Urinary bladder (tissue), 4 donors: ENCODE data around the gene INTS14. TPM values are rescaled to one million over a fixed set of nuclear protein-coding genes. Genes with fewer than 3 reads are reported as not detected.
"Not testable (repeated sequence)": the region's sequence is repeated elsewhere in the genome, so short reads cannot be mapped to it uniquely, and the experiment has no call there.

Source experiments
- DNase-seq: peaks from one replicate; pipeline ENCODE4 v3.0.0-alpha.2; 2015; ENCODE audit errors: extremely low spot score
- H3K27ac ChIP-seq: one replicate; pipeline ENCODE4 v1.5.1; 2013; ENCODE audit warnings: low read depth, mild to moderate bottlenecking, moderate library complexity
- H3K36me3 ChIP-seq: one replicate; pipeline ENCODE4 v1.6.1; 2013; ENCODE audit warnings: mild to moderate bottlenecking, moderate library complexity; ENCODE audit not compliant: insufficient read depth
- H3K4me1 ChIP-seq: one replicate; pipeline ENCODE4 v1.6.1; 2013; ENCODE audit warnings: mild to moderate bottlenecking, moderate library complexity; ENCODE audit not compliant: insufficient read depth
- H3K4me3 ChIP-seq: one replicate; pipeline ENCODE4 v1.5.1; 2013; ENCODE audit warnings: low read depth, low read length
- WGBS: extraction: QIAGEN DNeasy Blood & Tissue Kit; methylation state at CpG from one replicate; pipeline ENCODE4 v1.1.7; 2013; 5-methylcytosine and 5-hydroxymethylcytosine counted together
- polyA plus RNA-seq: library from polyadenylated mRNA; stranded (reverse); fragments of 200-250 nt; gene quantifications from one replicate; pipeline ENCODE4 v1.2.3, GENCODE V29; 2013
- total RNA-seq: library from RNA; depleted of rRNA; stranded (reverse); fragments of >200 nt; gene quantifications from one replicate; pipeline ENCODE4 v1.2.3, GENCODE V29; 2014
- donor health status: healthy with polysubstance abuse.
- donor health status: healthy.

The INTS14 gene
- total and polyA plus RNA-seq, 2 donors: 24.1 to 48.5 TPM

DNA sequence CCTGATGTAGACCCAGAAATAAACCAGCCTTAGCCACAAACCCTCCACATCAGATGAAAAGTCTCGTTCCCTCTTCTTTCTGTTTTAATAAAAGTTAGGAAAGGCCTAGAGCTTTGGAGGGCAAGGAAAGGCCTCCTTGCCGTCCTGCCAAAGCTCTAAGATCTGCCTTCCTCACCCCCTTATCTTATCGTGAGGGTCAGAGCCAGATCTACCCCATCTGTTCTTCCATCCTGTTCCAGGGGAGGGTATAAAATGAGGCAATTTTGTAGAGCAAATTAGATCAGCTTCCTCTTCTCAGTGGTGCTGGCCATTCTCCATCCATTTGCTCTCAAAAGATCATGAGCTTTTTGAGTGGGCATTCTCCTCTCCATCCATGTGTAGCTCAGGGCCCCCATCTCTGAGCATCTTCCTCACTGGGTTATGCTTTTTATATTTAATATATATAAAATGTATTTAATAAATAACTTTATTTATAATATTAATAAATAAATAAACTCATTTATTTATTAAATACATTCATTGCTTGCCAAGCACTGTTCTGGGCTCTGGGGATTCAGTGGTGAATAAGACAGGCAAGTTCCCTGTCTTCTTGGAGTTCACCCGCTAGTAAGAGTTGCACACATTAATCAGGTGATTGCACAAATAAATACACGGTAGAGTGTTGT is 8.8 kb upstream of the INTS14 start:
- Histone ChIP-seq H3K4me1 (no peaks in the 10 kb centered on the region), H3K36me3 (no peaks in the 10 kb centered on the region), H3K27ac (no peak overlapping the region), H3K4me3 (no peak overlapping the region)
- WGBS: 65% methylated on average over 5 of the region's 5 CpGs
- DNase-seq: no peak

DNA sequence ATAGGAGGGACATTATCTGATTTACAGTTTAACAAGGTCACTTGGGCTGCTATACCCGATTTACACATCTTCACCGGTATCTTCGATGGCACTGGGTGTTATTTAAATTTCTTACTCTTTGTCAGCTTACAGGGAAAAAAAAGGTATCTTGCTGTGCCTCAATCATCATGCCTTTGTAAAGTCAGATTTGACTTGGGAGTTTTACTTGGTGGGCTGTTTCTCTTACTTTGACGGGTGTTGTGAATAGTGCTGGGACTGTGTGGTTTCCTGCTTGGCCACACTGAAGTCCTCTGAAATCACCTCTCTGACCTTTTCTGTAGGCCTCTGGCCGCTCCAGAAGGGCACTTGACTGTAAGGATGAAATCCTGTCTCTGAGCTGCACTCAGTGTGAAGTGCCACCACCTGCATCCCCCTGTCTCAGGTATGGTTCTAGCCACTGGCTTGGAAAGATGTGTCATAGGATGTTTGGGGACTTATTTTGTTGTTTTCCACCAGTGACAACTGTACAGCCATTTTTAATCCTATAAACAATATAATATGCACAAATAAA is 7.7 kb upstream of the INTS14 start:
- Histone ChIP-seq H3K36me3 (no peaks in the 10 kb centered on the region), H3K4me3 (no peak overlapping the region), H3K4me1 (no peaks in the 10 kb centered on the region), H3K27ac (no peak overlapping the region)
- 62% methylated on average over 5 of the region's 5 CpGs for WGBS
- no peak for DNase-seq

DNA sequence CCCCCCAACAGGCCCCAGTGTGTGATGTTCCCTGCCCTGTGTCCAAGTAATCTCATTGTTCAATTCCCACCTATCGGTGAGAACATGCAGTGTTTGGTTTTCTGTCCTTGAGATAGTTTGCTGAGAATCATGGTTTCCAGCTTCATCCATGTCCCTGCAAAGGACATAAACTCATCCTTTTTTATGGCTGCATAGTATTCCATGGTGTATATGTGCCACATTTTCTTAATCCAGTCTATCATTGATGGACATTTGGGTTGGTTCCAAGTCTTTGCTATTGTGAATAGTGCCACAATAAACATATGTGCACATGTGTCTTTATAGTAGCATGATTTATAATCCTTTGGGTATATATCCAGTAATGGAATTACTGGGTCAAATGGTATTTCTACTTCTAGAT is 5.0 kb upstream of the INTS14 start:
- DNase-seq, H3K4me1 ChIP-seq, H3K27ac ChIP-seq, H3K36me3 ChIP-seq, H3K4me3 ChIP-seq: not testable (repeated sequence)
- WGBS: 100% methylated on average over 1 of the region's 1 CpG

DNA sequence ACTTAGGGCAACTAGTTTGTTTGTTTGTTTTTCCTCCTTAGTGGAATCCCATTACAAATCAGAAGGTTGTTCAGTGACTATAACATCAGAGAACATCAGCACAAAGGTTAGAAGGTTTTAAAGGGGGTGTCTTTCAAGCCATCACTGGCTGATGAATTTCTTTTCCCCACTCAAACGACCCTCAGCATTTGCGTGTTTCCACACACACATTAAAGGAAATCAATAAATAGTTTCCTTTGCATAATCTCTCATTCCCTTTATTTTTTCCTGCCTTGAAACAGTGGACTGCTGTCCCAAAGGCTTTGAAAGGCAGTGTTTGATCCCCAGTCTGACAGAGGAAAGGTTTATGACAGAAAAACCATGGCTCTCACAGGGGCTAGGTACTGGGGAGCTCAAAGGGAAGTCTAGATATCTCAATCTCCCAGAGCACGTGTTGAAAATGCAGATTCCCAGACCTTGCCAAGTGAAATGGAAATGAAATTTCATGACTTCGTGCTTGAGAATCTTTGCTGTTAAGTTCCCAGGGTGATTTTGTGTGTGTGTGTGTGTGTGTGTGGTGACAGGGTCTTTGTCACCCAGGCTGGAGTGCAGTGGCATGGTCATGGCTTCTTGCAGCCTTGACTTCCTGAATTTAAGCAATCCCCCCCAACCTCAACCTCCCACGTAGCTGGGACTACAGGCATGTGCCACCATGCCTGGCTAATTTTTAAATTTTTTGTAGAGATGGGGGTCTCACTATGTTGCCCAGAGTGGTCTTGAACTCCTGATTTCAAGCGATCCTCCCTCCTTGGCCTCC is 2.2 kb upstream of the INTS14 start:
- no peaks in the 10 kb centered on the region for H3K36me3 ChIP-seq

DNA sequence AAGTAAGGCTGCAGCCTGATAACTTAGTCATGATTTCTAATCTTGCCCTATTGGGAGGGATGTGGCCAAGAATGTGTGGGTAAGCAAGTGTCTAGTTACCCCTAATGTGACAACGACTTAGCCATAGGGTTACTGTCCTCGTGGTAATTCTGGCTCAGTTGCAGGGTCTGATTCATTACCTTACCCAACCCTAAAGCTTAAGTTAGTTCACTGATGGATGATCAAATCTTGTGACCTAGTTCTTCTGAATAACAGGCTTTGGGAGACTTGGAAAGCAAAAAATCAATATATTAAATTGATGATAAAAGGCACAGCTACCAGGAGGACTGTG is 1.6 kb upstream of the INTS14 start:
- Histone ChIP-seq H3K4me1 (no peaks in the 10 kb centered on the region), H3K4me3 (no peak overlapping the region), H3K36me3 (no peaks in the 10 kb centered on the region), H3K27ac (no peak overlapping the region)
- DNase-seq: no peak
- WGBS: 65% methylated on average over 2 of the region's 2 CpGs

More for the DNA sequence above, 2.2 kb upstream of the INTS14 start:
- no peak for DNase-seq
- Histone ChIP-seq H3K4me1 (no peaks in the 10 kb centered on the region), H3K27ac (no peak overlapping the region), H3K4me3 (no peak overlapping the region)
- 75% methylated on average over 6 of the region's 6 CpGs for WGBS

DNA sequence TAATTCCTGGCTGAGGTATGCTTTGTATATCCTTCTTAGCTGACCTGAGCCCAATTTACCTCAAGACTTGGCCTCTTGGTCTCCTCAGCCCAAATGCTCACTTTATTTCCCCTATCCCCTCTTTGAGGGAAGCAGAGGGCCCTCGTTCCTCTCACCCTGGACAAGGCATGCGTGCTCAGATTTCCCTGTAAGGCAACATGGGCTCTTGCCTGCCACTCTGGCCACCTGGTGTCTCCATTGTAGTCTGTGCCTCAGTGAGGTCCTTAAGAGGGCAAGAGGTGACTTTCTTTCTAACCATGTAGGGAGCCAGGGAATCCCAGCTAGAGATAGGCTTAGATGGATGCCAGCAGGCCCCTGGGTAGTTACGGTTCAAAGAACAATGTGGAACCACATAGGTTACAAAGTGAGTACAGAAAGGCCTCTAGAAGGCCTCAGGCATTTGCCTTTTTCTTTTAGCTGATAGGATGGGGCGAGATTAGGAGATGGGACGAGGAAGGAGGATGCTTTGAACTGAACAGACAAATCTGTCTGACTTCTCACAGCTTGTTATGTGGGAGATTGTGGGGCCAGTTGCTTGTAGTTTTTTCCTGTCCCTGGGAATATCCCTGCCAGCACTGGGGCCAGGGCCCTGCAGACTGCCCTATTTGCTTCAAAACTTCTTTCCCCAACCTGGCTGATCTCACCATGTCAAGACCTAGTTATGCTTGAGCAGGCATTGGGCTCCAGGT is 1.1 kb upstream of the INTS14 start:
- Histone ChIP-seq H3K36me3 (peaks cover 1% of the 10 kb centered on the region), H3K4me1 (no peaks in the 10 kb centered on the region), H3K27ac (peak overlapping the region; percentile 89), H3K4me3 (peak overlapping the region; percentile 61)
- DNase-seq: no peak
- 82% methylated on average over 5 of the region's 5 CpGs for WGBS

DNA sequence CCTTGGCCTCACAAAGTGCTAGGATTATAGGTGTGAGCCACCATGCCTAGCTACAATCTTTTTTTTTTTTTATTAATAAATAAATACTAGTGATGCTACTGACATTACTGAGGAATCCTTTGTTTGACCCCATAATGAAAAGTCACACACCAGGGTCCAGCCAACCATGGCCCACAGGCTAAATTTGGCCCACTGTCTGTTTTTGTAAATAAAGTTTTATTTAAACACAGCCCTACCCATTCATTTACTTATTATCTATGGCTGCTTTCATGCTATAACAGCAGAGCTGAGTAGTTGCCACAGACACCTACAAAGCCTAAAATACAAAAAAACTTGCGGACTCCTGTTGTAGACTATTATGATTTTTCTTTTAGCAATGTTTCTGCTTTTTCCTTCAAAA is 7.4 kb downstream of the INTS14 start:
- H3K27ac ChIP-seq: no peak overlapping the region
- no peak for DNase-seq
- 99% methylated on average over 1 of the region's 1 CpG for WGBS

DNA sequence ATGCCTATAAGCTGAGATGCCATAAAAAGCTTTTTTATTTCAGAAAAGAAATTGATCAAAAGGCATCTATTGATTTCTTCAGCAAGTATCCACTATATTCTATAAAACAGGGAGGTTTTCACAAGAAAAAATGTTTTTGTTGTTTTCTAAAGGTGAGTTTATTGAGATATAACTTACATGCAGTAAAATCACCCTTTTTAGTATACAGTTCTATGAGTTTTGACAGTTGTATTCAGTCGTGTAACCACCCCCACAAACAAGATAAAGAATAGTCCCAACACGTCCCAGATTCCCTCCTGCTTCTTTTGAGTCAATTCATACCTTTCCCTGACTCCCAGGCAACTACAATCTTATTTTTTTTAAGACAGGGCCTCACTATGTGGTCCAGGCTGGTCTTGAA is 7.8 kb downstream of the INTS14 start:
- H3K36me3 ChIP-seq: peaks cover 2% of the 10 kb centered on the region
- 84% methylated on average over 2 of the region's 2 CpGs for WGBS
- H3K27ac ChIP-seq: no peak overlapping the region
- no peaks in the 10 kb centered on the region for H3K4me1 ChIP-seq
- DNase-seq: no peak
- H3K4me3 ChIP-seq: no peak overlapping the region

More for the DNA sequence above, 7.4 kb downstream of the INTS14 start:
- H3K4me1 ChIP-seq: no peaks in the 10 kb centered on the region
- H3K36me3 ChIP-seq: peaks cover 2% of the 10 kb centered on the region
- no peak overlapping the region for H3K4me3 ChIP-seq

DNA sequence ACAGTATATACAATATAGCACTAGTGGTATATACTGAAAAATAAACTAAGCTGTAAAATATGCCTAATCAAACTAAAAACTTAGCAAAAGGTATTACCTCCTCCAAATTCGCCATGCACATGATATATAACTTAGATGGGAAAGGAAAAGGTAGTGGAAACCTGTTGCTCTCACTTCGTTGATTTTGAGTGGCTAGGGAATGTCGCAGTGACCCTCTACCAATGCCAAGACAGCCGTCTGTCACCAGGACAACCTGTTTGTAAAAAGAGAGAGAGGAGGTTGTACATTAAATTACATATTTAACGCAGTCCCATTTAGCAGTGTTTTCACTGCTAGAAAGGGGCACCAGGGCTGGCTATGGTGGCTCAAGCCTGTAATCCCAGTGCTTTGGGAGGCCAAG is 11.3 kb downstream of the INTS14 start:
- Histone ChIP-seq H3K4me1 (no peaks in the 10 kb centered on the region), H3K4me3 (no peak overlapping the region), H3K27ac (no peak overlapping the region), H3K36me3 (peaks cover 2% of the 10 kb centered on the region)
- no peak for DNase-seq
- WGBS: 97% methylated on average over 5 of the region's 5 CpGs

DNA sequence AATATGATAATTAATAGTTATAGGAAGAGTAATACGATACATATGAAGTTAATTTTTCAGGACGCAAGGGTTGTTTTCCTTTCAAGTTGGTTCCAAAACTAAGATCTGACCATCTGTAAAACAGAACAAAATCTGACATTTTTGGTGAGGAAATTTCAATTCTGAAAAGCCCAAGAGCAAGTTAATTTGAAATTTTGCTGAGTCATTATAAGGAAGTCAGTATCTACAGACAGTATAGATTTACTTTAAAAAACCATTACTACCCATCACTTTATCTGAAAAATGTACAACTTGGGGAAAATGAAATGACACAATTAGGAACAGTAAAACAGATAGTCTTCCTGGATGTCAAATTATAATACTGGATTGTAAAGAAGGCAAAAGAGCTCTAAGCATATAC is 12.5 kb downstream of the INTS14 start:
- H3K4me1 ChIP-seq: no peaks in the 10 kb centered on the region
- WGBS: 97% methylated on average over 2 of the region's 2 CpGs
- no peak for DNase-seq
- H3K4me3 ChIP-seq: no peak overlapping the region
- H3K27ac ChIP-seq: no peak overlapping the region
- peaks cover 2% of the 10 kb centered on the region for H3K36me3 ChIP-seq

DNA sequence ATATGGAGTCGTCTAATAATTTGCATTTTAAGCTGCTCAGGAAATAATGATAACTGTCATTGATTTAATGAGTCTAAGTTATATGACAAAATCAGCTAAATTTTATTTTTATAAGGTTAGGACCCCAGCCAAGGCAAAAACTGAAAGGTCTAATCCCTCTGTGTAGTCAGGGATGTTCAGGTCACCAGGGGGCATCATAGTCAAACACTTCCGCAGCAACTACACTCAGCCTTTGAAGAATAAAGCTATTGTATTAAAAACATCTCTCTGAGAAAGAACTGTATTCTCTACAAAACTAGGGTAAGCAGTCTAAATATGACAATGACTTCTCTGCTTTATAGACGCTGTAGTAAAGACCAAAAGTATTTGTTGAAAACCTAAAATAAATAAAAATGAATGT is 15.0 kb downstream of the INTS14 start:
- no peak for DNase-seq
- Histone ChIP-seq H3K4me1 (no peaks in the 10 kb centered on the region), H3K27ac (no peak overlapping the region), H3K36me3 (peaks cover 6% of the 10 kb centered on the region), H3K4me3 (no peak overlapping the region)
- 71% methylated on average over 3 of the region's 3 CpGs for WGBS

DNA sequence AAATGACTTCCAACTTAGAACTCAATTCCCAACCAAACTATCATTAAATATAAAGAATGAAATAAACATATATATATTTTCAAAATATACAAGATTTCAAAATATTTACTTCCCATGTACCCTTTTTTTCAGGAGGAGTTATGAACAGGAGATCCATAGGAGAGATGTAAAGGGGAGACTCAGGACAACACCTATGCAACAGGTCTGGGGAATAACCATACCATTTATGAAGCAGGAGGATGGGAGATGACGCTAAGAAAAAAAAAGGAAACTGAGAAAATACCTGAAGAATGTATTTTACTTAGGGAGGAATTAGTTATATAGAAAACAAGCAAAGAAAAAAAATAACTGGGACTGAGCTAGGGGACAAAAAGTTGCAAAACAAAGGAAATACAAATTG is 23.8 kb downstream of the INTS14 start:
- Histone ChIP-seq H3K4me1 (no peaks in the 10 kb centered on the region), H3K27ac (no peak overlapping the region), H3K36me3 (peaks cover 11% of the 10 kb centered on the region), H3K4me3 (no peak overlapping the region)
- WGBS: 98% methylated on average over 1 of the region's 1 CpG
- no peak for DNase-seq

DNA sequence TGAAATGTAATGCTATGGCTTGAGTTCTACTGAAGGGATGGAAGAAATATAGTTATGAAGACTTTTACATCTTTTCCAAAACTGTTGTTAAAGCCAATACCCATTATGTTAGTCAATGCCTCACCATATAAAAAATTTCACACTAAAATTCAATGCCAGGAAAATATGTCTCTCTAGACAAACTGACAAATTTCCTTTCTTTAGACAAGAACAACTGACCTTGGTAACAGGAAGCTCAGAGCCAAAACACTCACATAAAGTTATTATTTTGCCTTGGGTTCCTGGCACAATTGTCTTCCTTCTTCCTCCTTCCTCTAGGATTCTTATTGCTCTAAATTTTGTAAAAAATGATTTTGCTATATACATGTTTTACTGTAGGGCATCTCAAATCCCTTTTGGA is 26.7 kb downstream of the INTS14 start:
- Histone ChIP-seq H3K4me3 (no peak overlapping the region), H3K36me3 (peaks cover 8% of the 10 kb centered on the region), H3K4me1 (no peaks in the 10 kb centered on the region), H3K27ac (no peak overlapping the region)
- DNase-seq: no peak

DNA sequence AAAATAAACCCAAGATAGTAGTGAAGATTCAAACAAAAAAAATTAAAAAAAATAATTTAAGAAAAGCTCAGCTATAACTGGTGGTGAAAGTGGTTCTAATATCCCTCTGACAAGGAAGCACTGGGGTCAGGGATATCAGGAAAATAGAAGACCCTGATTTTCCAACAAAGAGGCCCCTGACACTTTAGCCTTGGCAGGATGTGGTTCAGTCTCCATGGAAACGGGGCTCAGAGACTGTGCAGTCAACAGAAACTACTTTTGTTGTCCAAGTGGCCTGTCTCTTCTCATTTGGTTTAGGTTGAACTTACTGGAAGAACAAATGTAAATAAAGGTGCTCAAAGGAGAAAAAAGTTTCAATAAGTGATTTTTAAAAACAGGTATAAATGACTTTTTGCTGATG is 27.2 kb downstream of the INTS14 start:
- Histone ChIP-seq H3K4me3 (no peak overlapping the region), H3K4me1 (no peaks in the 10 kb centered on the region), H3K36me3 (peaks cover 6% of the 10 kb centered on the region), H3K27ac (no peak overlapping the region)
- 32% methylated on average over 1 of the region's 1 CpG for WGBS
- no peak for DNase-seq
